Measurements from ENCODE around the gene ACTL7A.

Gene ACTL7A

GRCh38 chr9:108851138-108851537 is 10.9 kb upstream of the ACTL7A start:
- no peak for DNase-seq

DNA sequence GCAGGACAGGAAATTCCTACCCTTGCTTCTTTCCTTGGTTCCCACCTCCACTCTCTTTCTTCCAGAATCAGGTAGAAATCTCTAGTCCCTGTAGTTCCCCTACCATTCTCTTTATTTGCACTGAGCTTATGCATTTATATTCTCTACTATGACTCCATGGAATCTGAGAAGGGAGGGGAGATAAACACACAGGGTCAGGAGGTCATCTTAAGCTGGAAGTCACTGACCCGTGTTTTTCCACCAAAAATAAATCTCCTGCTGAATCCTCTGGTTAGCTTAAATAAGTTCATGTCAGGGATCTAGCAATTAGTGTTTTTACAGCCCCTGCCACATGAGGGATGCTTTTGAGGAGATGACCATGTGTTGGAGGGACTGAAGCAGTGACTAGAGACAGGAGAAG is 10.0 kb upstream of the ACTL7A start:
- no peak for DNase-seq

- DNase-seq = no peak
These were observed 8.0 kb upstream of the ACTL7A start for GRCh38 chr9:108854094-108854493.

DNA sequence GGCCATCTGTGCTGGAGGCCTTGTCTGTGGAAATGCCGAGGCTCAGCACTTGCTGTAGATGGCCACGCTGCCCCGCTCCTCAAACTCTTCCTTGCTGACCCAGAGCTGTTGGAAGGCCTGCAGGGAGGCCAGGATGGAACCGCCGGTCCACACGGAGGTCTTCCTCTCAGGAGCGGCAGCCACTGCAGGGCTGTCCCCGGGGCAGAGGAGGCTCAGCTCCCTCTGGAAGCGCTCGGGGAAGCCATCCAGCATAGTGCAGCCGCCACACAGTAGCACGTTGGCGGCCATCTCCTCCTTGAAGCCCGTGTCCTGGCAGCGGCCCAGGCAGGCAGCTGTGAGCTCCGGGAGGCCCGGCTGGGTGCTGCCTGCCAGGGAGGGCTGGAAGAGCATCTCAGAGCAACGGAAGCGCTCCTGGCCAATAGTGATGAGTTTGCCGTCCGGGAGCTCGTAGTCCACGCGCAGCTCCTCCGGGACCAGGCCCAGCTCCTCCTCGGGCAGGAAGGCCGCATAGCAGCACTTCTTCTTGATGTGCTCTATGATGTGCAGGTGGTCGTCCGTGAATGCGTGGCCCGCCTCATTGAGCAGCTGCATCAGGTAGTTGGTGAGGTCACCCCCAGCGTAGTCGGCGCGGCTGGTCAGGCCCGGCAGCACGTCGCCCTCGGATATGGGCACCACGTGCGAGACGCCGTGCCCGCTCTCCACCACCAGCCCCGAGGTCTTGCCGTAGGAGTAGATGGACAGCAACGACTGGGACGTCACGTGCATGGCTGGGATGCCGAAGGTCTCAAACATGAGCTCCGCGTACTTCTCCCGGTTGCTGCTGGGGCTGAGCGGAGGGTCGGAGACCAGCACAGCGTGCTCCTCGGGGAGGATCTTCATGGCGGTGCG is 7.2 kb upstream of the ACTL7A start:
- no peak for DNase-seq

DNA sequence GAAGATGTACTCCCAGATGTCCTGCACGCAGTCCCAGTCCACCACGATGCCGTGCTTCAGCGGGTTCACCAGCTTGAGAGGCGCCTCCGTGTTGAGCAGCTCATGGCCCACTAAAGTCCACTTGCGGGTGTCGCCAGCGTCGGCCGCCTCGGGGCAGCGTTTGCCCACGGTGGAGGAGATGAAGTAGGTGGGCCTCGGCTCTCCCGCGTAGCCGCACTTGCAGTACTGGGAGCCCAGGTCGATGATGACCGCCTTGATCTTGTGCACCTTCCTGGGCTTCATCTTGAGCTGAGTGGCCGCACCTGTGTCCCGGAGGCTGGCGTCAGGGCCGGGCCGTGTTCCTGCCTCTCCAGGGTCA is 6.6 kb upstream of the ACTL7A start:
- no peak for DNase-seq

DNA sequence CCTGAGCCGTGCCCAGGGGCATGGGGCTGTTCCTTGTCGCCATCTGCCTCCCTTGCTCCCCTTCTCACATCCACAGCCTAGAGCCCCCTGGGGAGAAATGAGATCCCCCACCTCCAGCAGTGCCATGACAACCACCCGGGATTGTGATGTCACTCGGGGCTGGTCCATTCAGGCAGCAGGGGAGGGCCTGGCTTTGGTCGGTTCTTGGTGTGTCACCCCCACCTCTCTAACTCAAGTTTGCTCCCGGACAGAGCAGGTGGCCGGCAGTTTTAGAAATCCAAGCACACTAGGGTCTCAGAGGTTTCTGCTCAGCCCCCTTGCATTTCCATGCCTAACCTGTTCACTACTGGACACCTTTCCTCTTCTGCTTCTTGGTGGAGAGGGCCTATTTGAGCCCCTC is 6.2 kb upstream of the ACTL7A start, which contains the start of gene ACTL7B:
Gene ACTL7B (minus strand): TSS at position 99 of the 400 bp plus-strand sequence. CDS start 56 bp downstream, at position 43.
- no peak for DNase-seq

- DNase-seq = no peak
These were observed 4.5 kb upstream of the ACTL7A start for GRCh38 chr9:108857572-108857971.

GRCh38 chr9:108859459-108860114 is 2.5 kb upstream of the ACTL7A start:
- DNase-seq = no peak

- DNase-seq = no peak
These were observed 1.7 kb upstream of the ACTL7A start for GRCh38 chr9:108860354-108860753.

DNA sequence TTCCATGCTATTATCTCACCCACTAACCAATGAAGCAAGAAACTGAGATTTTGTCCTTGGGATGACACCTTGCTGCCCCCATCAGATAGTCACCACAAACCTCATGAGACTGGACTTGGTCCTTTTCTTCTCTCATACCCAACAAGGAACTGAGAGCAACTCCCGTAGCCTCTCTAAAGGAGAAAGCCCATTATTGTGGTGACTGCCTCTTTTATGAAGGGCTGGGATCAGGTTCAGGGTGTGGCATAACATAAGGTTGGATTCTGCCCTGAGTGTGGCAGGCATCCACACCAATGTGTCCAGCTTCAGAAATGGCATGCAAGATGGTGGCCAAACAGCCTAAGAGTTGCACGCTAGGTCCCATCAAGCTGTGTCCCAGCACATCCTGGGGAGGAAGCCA is 1.3 kb upstream of the ACTL7A start:
- DNase-seq = no peak

GRCh38 chr9:108861464-108861863 is 602 bp upstream of the ACTL7A start:
- no peak for DNase-seq

- no peak for DNase-seq
These were observed 1.8 kb downstream of the ACTL7A start for GRCh38 chr9:108863891-108864290.

- DNase-seq = no peak
These were observed 2.4 kb downstream of the ACTL7A start for GRCh38 chr9:108864446-108864845.

DNA sequence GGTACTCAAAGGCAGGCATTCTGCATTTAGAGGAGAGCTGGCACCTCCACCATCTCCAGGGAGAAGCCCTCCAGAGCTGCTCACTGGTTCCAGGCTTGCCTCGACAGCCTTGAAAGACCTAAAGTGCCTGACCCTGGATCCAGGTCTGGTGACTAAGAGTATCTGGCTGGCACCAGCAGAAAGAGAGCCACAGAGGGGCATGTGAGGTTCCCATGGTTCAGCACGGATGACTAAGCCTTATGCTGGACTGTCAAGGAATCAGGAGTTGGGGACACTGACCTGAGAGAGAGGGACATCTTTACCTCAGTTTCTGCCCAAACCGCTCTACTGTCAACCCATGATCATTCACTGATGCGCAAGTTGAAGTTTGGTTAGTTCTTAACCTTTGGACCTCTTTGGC is 3.0 kb downstream of the ACTL7A start:
- DNase-seq = no peak

- DNase-seq = no peak
These were observed 3.9 kb downstream of the ACTL7A start for GRCh38 chr9:108866001-108866420.

GRCh38 chr9:108867116-108867515 is 5.0 kb downstream of the ACTL7A start:
- no peak for DNase-seq

GRCh38 chr9:108867829-108868228 is 5.8 kb downstream of the ACTL7A start:
- no peak for DNase-seq

DNA sequence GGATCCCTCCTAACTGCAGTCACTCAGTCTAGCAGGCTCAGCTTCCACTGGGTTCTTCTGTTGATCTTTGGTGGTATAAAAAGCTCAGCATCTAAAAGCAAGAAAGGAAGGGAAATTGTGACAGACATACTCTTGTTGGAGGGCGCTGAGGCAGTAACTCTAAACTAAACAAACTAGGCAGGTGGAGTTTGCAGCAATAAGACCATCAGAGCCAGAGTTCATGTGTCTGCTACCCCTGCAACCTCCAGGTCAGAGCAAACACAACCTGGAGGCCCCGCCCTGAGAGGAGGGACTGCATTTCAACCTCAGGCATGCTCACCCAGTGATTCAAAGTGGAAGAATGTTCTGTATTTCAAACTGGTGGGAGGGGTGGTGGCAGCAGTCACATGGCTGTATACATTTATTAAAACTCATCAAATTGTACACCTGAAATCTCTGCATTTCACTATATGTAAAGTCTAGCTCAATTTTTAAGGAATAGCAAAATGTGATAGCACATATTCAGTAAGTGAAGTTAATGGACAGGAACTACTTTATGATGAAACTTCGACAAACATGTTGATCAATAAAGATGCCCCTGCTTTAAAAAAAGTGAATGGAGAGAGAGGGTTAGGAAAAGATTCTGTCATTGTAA is 7.1 kb downstream of the ACTL7A start:
- no peak for DNase-seq

DNA sequence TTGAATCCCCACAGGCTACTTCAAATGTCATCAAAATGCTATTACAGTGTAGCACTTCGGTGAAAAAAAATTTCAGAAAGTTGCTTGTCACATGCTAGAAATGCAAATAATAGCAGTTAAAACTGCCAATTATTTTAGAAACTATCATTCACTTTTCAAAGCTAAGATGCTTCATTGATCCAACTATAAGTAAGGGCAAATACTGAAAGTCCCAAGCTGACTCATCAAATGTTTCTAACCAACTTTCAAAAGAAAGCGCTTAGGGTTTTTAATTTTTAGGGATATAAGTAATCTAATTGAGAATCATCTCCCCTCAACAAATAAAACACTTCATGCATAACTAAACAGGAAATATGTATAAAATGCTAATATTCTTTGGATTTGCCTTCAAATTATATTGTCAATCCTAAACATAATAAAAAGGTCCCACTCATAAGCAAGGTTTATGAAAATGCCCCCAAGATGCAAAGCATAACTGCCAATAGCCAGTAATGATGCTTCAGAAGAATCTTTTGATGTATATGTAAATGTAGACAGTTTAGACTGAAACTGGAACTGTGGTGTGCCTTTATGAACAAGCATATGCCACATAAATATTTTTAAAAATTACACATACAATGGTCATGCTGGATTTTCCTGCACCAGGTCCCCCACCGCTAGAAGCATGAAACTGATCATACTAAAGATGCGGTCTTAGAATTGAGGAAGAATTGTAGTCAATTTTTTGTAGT is 12.2 kb downstream of the ACTL7A start:
- no peak for DNase-seq

GRCh38 chr9:108876425-108876824 is 14.4 kb downstream of the ACTL7A start:
- DNase-seq = no peak

DNA sequence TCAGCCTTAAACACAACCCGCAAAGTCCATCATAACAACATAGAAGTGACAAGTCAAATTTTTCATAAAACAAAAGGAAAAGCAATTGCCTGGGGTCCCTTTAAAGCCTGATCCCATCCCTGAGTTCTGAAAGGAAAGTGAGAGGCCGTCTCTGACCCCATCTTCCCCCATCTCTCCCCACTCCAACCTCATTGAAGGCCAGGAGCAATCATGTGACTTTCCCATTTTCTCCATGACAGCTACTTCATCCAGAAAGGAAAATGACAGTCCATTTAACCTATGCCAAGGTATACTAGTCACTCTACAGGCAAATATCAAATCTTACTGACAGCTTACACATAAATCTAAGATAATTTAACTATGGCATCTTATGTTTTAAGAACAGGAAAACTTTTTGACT is 15.5 kb downstream of the ACTL7A start:
- no peak for DNase-seq

- no peak for DNase-seq
These were observed 18.8 kb downstream of the ACTL7A start for GRCh38 chr9:108880738-108881316.
